ENCODE measurements around the gene PERM1. TPM values are rescaled to one million over a fixed set of nuclear protein-coding genes. Genes with fewer than 3 reads are reported as not detected.

The PERM1 gene
- total RNA-seq, 2 donors from 2014 or later = not detected

- H3K27me3 ChIP-seq (ENCODE audit: control insufficient read depth, insufficient read depth, low read length, poor library complexity, severe bottlenecking) = peaks cover 64% of the 10 kb centered on the region
- H3K36me3 ChIP-seq (ENCODE audit: control insufficient read depth, insufficient read depth, low read length) = no peaks in the 10 kb centered on the region
- Mint-ChIP-seq H3K9me3 (no peaks in the 10 kb centered on the region), H3K4me3 (no peak overlapping the region), H3K4me1 (peaks cover 17% of the 10 kb centered on the region), H3K36me3 (ENCODE audit: low read depth) (peaks cover 31% of the 10 kb centered on the region), H3K27ac (no peak overlapping the region), H3K27me3 (ENCODE audit: insufficient read depth) (peaks cover 71% of the 10 kb centered on the region)
- DNase-seq = no peak
- no peak for TF ChIP-seq CTCF (conservative IDR thresholded peaks at IDR 0.05)
- 88 to 92% methylated on average over 3 to 10 of the region's 10 CpGs for WGBS, 2 experiments (ENCODE audit: insufficient coverage in 1 of 2, insufficient read length in 1 of 2)
- no peak overlapping the region for H3K27ac ChIP-seq (ENCODE audit: low read depth, low read length)
- no peak overlapping the region for H3K4me3 ChIP-seq (ENCODE audit: low read length)
- no peaks in the 10 kb centered on the region for H3K4me1 ChIP-seq (ENCODE audit: control insufficient read depth, insufficient read depth, low read length)
- H3K9ac ChIP-seq (ENCODE audit: extremely low read depth, low read length, poor library complexity, severe bottlenecking) = no peak overlapping the region
- H3K9me3 ChIP-seq (ENCODE audit: control insufficient read depth, low read length) = no peaks in the 10 kb centered on the region
These were observed 54.1 kb downstream of the PERM1 start for GRCh38 chr1:927748-928147.

- H3K36me3 ChIP-seq (ENCODE audit: control insufficient read depth, insufficient read depth, low read length) = no peaks in the 10 kb centered on the region
- Mint-ChIP-seq H3K4me1 (peaks cover 17% of the 10 kb centered on the region), H3K36me3 (ENCODE audit: low read depth) (peaks cover 31% of the 10 kb centered on the region), H3K27me3 (ENCODE audit: insufficient read depth) (peaks cover 74% of the 10 kb centered on the region), H3K4me3 (no peak overlapping the region), H3K27ac (no peak overlapping the region), H3K9me3 (no peaks in the 10 kb centered on the region)
- no peaks in the 10 kb centered on the region for H3K4me1 ChIP-seq (ENCODE audit: control insufficient read depth, insufficient read depth, low read length)
- H3K27me3 ChIP-seq (ENCODE audit: control insufficient read depth, insufficient read depth, low read length, poor library complexity, severe bottlenecking) = peaks cover 69% of the 10 kb centered on the region
- no peak for DNase-seq
- no peaks in the 10 kb centered on the region for H3K9me3 ChIP-seq (ENCODE audit: control insufficient read depth, low read length)
- TF ChIP-seq CTCF (conservative IDR thresholded peaks at IDR 0.05) = no peak
- H3K27ac ChIP-seq (ENCODE audit: low read depth, low read length) = no peak overlapping the region
- H3K9ac ChIP-seq (ENCODE audit: extremely low read depth, low read length, poor library complexity, severe bottlenecking) = no peak overlapping the region
- WGBS, 2 experiments (ENCODE audit: insufficient coverage in 1 of 2, insufficient read length in 1 of 2) = 60 to 79% methylated on average over 4 to 9 of the region's 9 CpGs
- no peak overlapping the region for H3K4me3 ChIP-seq (ENCODE audit: low read length)
These were observed 54.7 kb downstream of the PERM1 start for GRCh38 chr1:927234-927633.

- 7 to 8% methylated on average over 20 to 65 of the region's 65 CpGs for WGBS, 2 experiments (ENCODE audit: insufficient coverage in 1 of 2, insufficient read length in 1 of 2)
- no peak overlapping the region for H3K27ac ChIP-seq (ENCODE audit: low read depth, low read length)
- H3K9ac ChIP-seq (ENCODE audit: extremely low read depth, low read length, poor library complexity, severe bottlenecking) = no peak overlapping the region
- Mint-ChIP-seq H3K4me1 (peaks cover 15% of the 10 kb centered on the region), H3K36me3 (ENCODE audit: low read depth) (peaks cover 32% of the 10 kb centered on the region), H3K9me3 (no peaks in the 10 kb centered on the region), H3K27me3 (ENCODE audit: insufficient read depth) (peaks cover 82% of the 10 kb centered on the region), H3K27ac (no peak overlapping the region), H3K4me3 (peak overlapping the region; percentile 67)
- H3K4me3 ChIP-seq (ENCODE audit: low read length) = no peak overlapping the region
- H3K27me3 ChIP-seq (ENCODE audit: control insufficient read depth, insufficient read depth, low read length, poor library complexity, severe bottlenecking) = peaks cover 81% of the 10 kb centered on the region
- no peaks in the 10 kb centered on the region for H3K9me3 ChIP-seq (ENCODE audit: control insufficient read depth, low read length)
- no peaks in the 10 kb centered on the region for H3K36me3 ChIP-seq (ENCODE audit: control insufficient read depth, insufficient read depth, low read length)
- TF ChIP-seq CTCF (conservative IDR thresholded peaks at IDR 0.05) = no peak
- peaks cover 1% of the 10 kb centered on the region for H3K4me1 ChIP-seq (ENCODE audit: control insufficient read depth, insufficient read depth, low read length)
- DNase-seq = peak; percentile 74
These were observed 56.1 kb downstream of the PERM1 start for GRCh38 chr1:925561-926421.

Other genes with a start within 250 kb of the PERM1 start
- 100 to 1,000 TPM; 152 to 156 TPM for gene SAMD11, start 58.2 kb downstream of the PERM1 start, total RNA-seq
- 10 to 100 TPM; 83.5 to 97.3 TPM for gene NOC2L, start 22.8 kb downstream of the PERM1 start, total RNA-seq
- gene KLHL17, start 21.5 kb downstream of the PERM1 start, total RNA-seq = 10 to 100 TPM; 49.2 to 58.2 TPM
- 1 to 10 TPM; 1.5 to 4.6 TPM for gene PLEKHN1, start 15.6 kb downstream of the PERM1 start, total RNA-seq
- 10 to 100 TPM; 16.1 to 19.7 TPM for gene HES4, start 18.0 kb upstream of the PERM1 start, total RNA-seq
- 10 to 100 TPM; 46.6 to 48.4 TPM for gene ISG15, start 31.4 kb upstream of the PERM1 start, total RNA-seq
- 100 to 1,000 TPM; 269 to 288 TPM for gene AGRN, start 38.0 kb upstream of the PERM1 start, total RNA-seq
- gene RNF223, start 92.2 kb upstream of the PERM1 start, total RNA-seq = not detected
- 10 to 100 TPM; 23.1 to 29.5 TPM for gene C1orf159, start 134.0 kb upstream of the PERM1 start, total RNA-seq
- gene TTLL10, start 191.8 kb upstream of the PERM1 start, total RNA-seq = 1 to 10 TPM in 1 of 2 donors, under 1 TPM in 1; 0.93 to 1.2 TPM
- gene TNFRSF18, start 224.5 kb upstream of the PERM1 start, total RNA-seq = 1 to 10 TPM in 1 of 2 donors, under 1 TPM in 1; 0.95 to 1.7 TPM
- under 1 TPM in 1 of 2 donors, not detected in 1; 0.20 TPM for gene TNFRSF4, start 232.1 kb upstream of the PERM1 start, total RNA-seq
- gene SDF4, start 249.9 kb upstream of the PERM1 start, total RNA-seq = 10 to 100 TPM; 85.9 to 95.6 TPM